22Rv1 (cell line): ENCODE measurements around the gene POLD2.

ENCODE experiments used
- ZFX ChIP-seq: fragments of 450-650 bp; IDR thresholded peaks from 2 replicates; pipeline ENCODE4 v1.6.1; 2017; ENCODE audit warnings: antibody characterized with exemption, borderline replicate concordance
- TF ChIP-seq, protein P1 (sequence below): fragments of 450-650 bp; IDR thresholded peaks from 2 replicates; pipeline ENCODE4 v1.5.1; 2017; ENCODE audit warnings: mild to moderate bottlenecking

DNA sequence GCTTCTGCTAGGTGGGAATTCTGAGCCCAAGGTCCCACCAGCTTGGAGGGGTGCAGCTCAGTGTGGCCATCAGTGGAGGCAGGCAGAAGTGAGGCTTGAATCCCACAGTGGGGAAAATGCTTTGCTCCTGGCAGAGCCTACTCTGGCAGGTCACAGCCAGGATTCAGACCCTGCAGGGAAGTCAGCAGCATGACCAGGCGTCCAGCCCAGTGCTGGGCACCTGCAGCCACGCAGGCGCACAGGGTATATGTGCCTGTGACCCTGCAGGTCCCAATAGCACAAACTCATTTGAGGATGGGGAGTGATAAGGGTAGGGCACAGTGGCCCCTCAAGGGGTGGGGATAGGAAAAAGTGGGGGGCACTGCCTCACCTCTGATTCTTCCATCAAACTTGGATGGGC is 27.6 kb downstream of the POLD2 start:
- TF ChIP-seq, protein P1, sequence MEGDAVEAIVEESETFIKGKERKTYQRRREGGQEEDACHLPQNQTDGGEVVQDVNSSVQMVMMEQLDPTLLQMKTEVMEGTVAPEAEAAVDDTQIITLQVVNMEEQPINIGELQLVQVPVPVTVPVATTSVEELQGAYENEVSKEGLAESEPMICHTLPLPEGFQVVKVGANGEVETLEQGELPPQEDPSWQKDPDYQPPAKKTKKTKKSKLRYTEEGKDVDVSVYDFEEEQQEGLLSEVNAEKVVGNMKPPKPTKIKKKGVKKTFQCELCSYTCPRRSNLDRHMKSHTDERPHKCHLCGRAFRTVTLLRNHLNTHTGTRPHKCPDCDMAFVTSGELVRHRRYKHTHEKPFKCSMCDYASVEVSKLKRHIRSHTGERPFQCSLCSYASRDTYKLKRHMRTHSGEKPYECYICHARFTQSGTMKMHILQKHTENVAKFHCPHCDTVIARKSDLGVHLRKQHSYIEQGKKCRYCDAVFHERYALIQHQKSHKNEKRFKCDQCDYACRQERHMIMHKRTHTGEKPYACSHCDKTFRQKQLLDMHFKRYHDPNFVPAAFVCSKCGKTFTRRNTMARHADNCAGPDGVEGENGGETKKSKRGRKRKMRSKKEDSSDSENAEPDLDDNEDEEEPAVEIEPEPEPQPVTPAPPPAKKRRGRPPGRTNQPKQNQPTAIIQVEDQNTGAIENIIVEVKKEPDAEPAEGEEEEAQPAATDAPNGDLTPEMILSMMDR: no peak
- no peak for TF ChIP-seq ZFX
